Kidney tubule cell (primary cell): Measurements from ENCODE around the gene DIPK1C.

Source experiments
- DNase-seq: peaks from one replicate; pipeline ENCODE4 v3.0.0-alpha.2; 2018; ENCODE audit warnings: low spot score

DIPK1C gene

DNA sequence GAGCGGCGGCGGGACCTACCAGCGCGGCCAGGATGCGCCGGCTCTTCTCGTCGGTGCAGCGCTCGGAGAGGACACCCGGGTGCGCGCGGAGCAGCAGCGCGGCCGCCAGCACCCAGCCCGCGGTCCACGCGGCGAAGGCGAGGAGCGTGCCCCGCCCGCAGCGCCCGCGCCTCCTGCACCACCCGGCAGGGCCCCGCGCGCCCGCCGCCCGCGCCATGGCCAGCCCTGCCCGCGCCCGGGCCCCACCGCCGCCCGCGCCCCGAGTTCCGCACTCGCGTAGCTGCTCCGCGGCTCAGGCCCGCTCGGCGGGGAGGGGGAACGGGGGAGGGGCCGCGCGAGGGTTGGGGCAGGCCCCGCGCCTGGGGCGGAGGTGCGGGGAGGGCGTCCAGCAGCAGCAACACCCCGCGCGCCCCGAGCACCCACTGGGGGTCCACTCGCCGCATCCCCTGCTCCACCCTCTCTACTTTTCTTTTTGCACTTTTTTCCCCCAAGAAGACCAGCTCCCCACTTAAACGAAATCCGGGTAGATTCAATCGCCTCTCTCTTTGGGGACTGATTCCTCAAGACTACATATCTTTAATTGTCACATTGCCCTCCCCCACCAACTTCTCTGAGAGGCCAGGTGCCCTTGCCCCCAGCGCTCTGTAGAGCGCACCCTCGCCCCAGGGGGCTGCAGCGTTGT lies at the start of gene DIPK1C:
Gene DIPK1C (minus strand): TSS at position 266 of the 682 bp plus-strand sequence. CDS start 49 bp downstream, at position 217.
- no peak for DNase-seq

DNA sequence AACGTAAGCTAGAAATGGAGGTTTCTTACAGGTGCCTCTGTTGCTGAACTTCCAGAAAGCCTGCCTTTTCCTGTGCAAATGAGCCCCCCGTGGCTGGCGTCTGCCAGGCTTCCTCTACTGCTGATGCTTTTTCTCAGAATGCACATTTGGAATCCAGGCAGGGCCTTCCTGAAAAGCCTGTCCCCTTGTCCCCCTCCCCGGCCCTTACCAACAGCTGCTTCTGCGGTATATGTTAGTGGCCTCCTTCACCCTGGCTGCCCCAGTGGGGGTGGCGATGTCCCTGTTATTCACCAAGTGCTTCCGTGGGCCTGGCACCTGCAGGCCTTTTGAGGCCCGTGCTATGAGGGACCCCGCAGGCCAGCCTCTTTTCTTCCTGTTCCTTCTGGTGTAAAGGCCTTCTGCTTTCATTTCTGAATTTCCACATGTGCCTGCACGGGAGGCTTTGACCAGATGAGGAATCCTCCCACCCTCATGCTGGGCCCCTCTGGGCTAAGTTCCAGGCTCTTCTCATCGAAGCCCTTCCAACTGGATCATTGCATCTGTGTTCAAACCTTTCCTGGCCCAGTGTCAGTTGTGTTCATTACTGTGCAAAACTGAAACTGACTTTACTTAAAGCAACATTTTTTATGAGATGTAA lies 49.5 kb upstream of the DIPK1C start:
- DNase-seq = no peak

GRCh38 chr18:74505776-74506175 lies 48.7 kb upstream of the DIPK1C start:
- DNase-seq = no peak

DNA sequence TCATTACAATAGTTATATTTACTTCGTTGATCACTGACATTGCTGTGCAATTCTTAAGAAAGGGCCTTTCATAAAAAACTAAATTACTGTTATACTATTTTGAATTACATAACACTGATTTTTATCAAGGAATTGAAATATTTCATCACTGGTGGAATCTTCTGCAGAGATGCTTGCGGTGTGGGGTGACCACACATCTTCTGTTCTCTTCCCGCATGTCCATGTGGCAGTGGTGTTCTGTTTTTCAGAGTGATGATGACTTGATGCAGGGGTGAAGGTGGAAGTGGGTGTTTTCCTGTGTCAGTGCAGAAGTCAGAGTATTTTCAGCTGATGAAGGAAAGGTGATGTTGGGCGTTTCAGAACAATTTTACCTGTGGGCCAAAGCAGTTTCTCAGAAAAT lies 46.0 kb upstream of the DIPK1C start:
- DNase-seq = no peak

- peak; percentile 76 for DNase-seq
Observed at GRCh38 chr18:74501386-74501785, 44.3 kb upstream of the DIPK1C start.

DNA sequence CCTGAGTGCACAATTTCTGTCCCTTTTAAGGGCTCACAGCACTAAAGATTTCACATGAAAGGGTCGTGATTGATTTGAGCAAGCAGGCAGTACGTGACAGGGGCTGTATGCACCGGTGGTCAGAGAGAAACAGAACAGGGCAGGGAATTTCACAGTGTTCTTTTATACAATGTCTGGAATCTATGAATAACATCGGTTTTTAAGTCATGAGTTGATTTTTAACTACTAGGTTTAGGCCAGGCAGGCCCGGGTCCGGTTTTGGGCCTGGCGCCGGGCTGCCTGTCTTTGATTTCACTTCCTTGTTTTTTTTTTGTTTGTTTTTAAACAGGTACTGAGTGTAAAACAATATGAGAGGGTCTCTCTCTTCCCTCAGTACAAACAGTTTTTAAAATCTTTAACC lies 43.7 kb upstream of the DIPK1C start:
- peak; percentile 79 for DNase-seq

GRCh38 chr18:74500372-74500771 lies 43.3 kb upstream of the DIPK1C start:
- DNase-seq = no peak

DNA sequence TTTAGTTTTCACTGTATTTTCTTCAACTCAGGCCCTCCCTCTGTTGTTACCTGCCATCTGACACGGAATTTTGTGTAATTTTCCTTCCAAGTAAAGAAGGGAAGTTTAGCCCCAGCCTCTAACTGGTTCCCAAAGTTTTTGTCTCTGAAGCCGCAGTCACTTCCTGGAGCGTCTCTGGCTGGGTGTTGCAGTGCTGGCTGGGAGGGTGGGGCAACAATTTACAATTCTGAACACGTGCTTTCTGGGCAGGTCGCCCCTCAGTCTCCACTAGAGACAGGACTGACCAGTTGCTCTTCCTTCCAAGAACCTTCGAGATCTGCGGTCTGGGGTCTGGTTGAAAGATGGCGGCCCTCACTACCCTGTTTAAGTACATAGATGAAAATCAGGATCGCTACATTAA lies 42.5 kb upstream of the DIPK1C start:
- peak; percentile 85 for DNase-seq

- DNase-seq = peak; percentile 78
Observed at GRCh38 chr18:74498712-74499627, 41.9 kb upstream of the DIPK1C start.

DNA sequence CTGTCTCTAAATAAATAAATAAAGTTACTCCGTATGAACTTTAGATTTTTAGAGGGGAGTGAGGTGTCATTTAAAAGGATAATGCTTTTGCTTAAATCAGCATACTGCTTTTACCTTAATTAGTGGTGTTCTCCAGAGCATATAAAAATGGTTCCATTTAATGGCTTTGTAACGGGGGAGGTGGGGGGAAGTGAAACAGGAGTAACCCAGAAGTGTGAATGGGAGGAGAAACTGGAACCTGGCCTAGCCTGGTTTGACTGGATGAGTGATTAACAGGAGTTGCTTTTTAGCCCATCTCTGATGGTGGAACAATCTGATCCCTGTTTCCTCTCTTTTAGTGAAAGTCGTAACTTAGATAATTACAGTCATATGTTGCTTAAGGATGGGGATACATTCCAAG lies 40.7 kb upstream of the DIPK1C start:
- no peak for DNase-seq

GRCh38 chr18:74497324-74497676 lies 40.2 kb upstream of the DIPK1C start:
- DNase-seq = peak; percentile 35

DNA sequence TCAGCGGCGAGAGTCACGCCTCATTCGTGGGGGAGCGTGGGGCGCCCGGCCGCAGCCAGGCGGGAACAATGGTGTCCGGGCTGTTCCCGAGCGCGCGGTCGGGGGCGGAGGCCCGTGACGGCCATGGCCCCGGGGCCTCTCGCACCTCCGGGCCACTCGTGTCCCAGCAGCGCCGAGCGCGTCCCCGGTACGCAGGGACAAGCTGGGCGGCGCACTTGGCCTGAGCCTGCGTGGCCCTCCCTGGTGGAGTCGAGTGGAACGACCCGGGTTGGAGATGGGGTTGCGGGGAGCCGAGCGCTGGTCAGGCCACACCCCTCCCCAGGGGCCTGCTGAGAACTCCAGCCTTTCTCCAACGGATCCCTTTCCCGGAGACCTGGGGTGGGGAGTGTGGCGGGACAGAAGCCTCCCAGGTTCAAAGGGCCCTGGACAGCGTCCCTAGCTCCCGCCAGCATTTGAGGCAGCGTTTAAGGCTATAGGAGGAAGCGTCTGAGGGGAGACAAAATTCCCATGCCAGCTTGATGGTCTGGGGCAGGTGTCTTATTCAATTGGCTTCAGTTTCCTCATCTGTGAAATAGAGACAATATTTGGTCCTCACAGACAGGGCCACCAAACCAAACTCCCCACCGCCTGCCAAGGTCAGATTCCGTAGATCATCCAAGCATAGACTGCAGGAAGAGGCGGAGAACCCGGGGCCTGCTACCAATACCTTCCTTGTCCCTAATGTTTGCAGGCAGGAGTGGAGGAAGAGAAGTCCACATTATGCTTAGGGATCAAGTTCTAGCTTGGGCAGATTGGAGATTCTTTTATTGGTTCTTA lies 39.6 kb upstream of the DIPK1C start:
- DNase-seq = peak; percentile 74

GRCh38 chr18:74495581-74496507 lies 38.7 kb upstream of the DIPK1C start, which contains the start of gene CNDP2:
TSS of gene CNDP2 (plus strand) at chr18:74496363. CDS start at chr18:74499974, 3,611 bp downstream.
- peak; percentile 99 for DNase-seq

- DNase-seq = no peak
Observed at GRCh38 chr18:74494514-74494913, 37.4 kb upstream of the DIPK1C start.

GRCh38 chr18:74493689-74494088 lies 36.6 kb upstream of the DIPK1C start:
- DNase-seq = peak; percentile 75

DNA sequence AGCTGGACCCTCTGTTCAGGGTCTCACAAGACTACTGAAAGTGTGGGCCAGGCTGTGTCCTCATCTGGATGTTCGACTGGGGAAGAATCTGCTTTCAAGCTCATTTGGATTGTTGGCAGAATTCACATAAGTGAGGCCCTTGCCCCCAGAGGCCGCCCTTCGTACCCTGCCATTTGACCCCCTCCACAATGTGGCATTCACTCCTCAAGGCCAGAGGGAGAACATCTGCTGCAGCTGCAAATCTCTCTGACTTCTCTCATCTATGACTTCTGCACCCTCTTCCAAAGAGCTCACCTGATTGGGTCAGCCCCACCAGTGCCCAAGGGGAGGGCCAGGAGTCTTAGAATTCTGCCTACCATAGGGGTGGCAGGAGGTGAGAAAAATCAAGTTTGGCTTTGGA lies 35.2 kb upstream of the DIPK1C start:
- no peak for DNase-seq

GRCh38 chr18:74489676-74490075 lies 32.6 kb upstream of the DIPK1C start:
- DNase-seq = no peak

GRCh38 chr18:74488864-74489263 lies 31.8 kb upstream of the DIPK1C start:
- DNase-seq = no peak

- no peak for DNase-seq
Observed at GRCh38 chr18:74488354-74488753, 31.2 kb upstream of the DIPK1C start.

- no peak for DNase-seq
Observed at GRCh38 chr18:74486119-74486849, 29.2 kb upstream of the DIPK1C start.
